HepG2 (cell line): ENCODE data around the gene ATG4D. TPM values are rescaled to one million over a fixed set of nuclear protein-coding genes. Genes with fewer than 3 reads are reported as not detected.

Experiments used
- DMAP1 ChIP-seq: IDR thresholded peaks from 2 replicates; pipeline ENCODE4 v1.6.1; 2016
- IKZF1 ChIP-seq: fragments of 450-650 bp; IDR thresholded peaks from 2 replicates; pipeline ENCODE4 v1.7.1; 2016
- KMT2B ChIP-seq: IDR thresholded peaks from 2 replicates; pipeline ENCODE4 v1.6.1; 2016; ENCODE audit warnings: missing genetic modification reagents, missing compliant biosample characterization
- RARA ChIP-seq: IDR thresholded peaks from 2 replicates; pipeline ENCODE4 v1.6.1; 2016; ENCODE audit warnings: missing genetic modification reagents, missing compliant biosample characterization
- REPIN1 ChIP-seq: sonication (generic); formaldehyde crosslinking; IDR thresholded peaks from 2 replicates; pipeline ENCODE4 v1.8.0; 2022; ENCODE audit warnings: missing genetic modification reagents, low read depth, mild to moderate bottlenecking, borderline replicate concordance
- SMARCC2 ChIP-seq: fragments of 450-650 bp; IDR thresholded peaks from 2 replicates; pipeline ENCODE4 v1.6.1; 2017; ENCODE audit warnings: antibody characterized with exemption, mild to moderate bottlenecking
- ZBTB42 ChIP-seq: sonication (generic); formaldehyde crosslinking; IDR thresholded peaks from 2 replicates; pipeline ENCODE4 v1.5.0; 2020; ENCODE audit warnings: mild to moderate bottlenecking, missing genetic modification reagents
- ZNF136 ChIP-seq: sonication (generic); formaldehyde crosslinking; IDR thresholded peaks from 2 replicates; pipeline ENCODE4 v1.8.1; 2022; ENCODE audit warnings: low read depth, mild to moderate bottlenecking, moderate library complexity, missing genetic modification reagents
- ZNF205 ChIP-seq: IDR thresholded peaks from 2 replicates; pipeline ENCODE4 v1.6.1; 2018; ENCODE audit warnings: missing biosample characterization, missing genetic modification reagents
- ZNF253 ChIP-seq: sonication (generic); formaldehyde crosslinking; IDR thresholded peaks from 2 replicates; pipeline ENCODE4 v1.8.0; 2022; ENCODE audit warnings: mild to moderate bottlenecking, missing genetic modification reagents, borderline replicate concordance
- ZNF33B ChIP-seq: sonication (generic); formaldehyde crosslinking; IDR thresholded peaks from 2 replicates; pipeline ENCODE4 v1.5.1; 2020; ENCODE audit warnings: mild to moderate bottlenecking, missing genetic modification reagents
- ZNF496 ChIP-seq: sonication (generic); formaldehyde crosslinking; IDR thresholded peaks from 2 replicates; pipeline ENCODE4 v1.8.1; 2023; ENCODE audit warnings: mild to moderate bottlenecking, moderate library complexity, missing genetic modification reagents; ENCODE audit not compliant: insufficient replicate concordance
- ZNF530 ChIP-seq: sonication (generic); formaldehyde crosslinking; IDR thresholded peaks from 2 replicates; pipeline ENCODE4 v1.5.0; 2020; ENCODE audit warnings: low read depth, mild to moderate bottlenecking, missing genetic modification reagents
- ZNF550 ChIP-seq: sonication (generic); formaldehyde crosslinking; IDR thresholded peaks from 2 replicates; pipeline ENCODE4 v1.4.0; 2020; ENCODE audit warnings: mild to moderate bottlenecking, missing genetic modification reagents, borderline replicate concordance
- ZNF672 ChIP-seq: sonication (generic); formaldehyde crosslinking; IDR thresholded peaks from 2 replicates; pipeline ENCODE4 v1.8.1; 2022; ENCODE audit warnings: missing genetic modification reagents
- ZNF737 ChIP-seq: sonication (generic); formaldehyde crosslinking; IDR thresholded peaks from 2 replicates; pipeline ENCODE4 v1.5.0; 2020; ENCODE audit warnings: missing genetic modification reagents, mild to moderate bottlenecking, borderline replicate concordance
- polyA plus RNA-seq, 8 experiments: library from polyadenylated mRNA; depleted of rRNA in 3 of 8; stranded (reverse) in 7 of 8; unstranded in 1 of 8; fragments of >200 nt; fragmentation: Illumina TruSeq in 4 of 8; extraction: Trizol in 4 of 8; gene quantifications; 2 replicates each; pipeline versions ENCODE4 v1.2.1 to v1.2.3, GENCODE V29; 2011 to 2016; ENCODE audit warnings: low read depth in 4 of 8, missing spikeins in 1 of 8, mixed read lengths in 1 of 8; ENCODE audit not compliant: insufficient read depth in 1 of 8
- total RNA-seq, 5 experiments: library from RNA; depleted of rRNA; stranded (reverse); fragments of >200 nt; fragmentation: Illumina TruSeq; extraction: Trizol; gene quantifications; 2 replicates each; pipeline ENCODE4 v1.2.3, GENCODE V29; 2016; ENCODE audit warnings: low read depth in 1 of 5
- TF ChIP-seq, protein P1 (sequence below): sonication (generic); formaldehyde crosslinking; IDR thresholded peaks from 2 replicates; pipeline ENCODE4 v1.4.0; 2020; ENCODE audit warnings: missing genetic modification reagents, low read depth, mild to moderate bottlenecking, borderline replicate concordance
- TF ChIP-seq, protein P2 (sequence below): sonication (generic); formaldehyde crosslinking; IDR thresholded peaks from 2 replicates; pipeline ENCODE4 v1.4.0; 2020; ENCODE audit warnings: missing genetic modification reagents
- TF ChIP-seq, protein P3 (sequence below): sonication (generic); formaldehyde crosslinking; IDR thresholded peaks from 2 replicates; pipeline ENCODE4 v1.5.1; 2020; ENCODE audit warnings: missing genetic modification reagents, mild to moderate bottlenecking, borderline replicate concordance
- TF ChIP-seq, protein P4 (sequence below), 2 experiments: sonication (generic) in 1 of 2; formaldehyde crosslinking in 1 of 2; IDR thresholded peaks; 2 replicates each; pipeline versions ENCODE4 v1.4.0 to v1.6.1; 2016 to 2020; ENCODE audit warnings: borderline replicate concordance in 1 of 2, low read depth in 1 of 2, mild to moderate bottlenecking in 1 of 2, missing genetic modification reagents in 1 of 2
- TF ChIP-seq, protein P5 (sequence below): IDR thresholded peaks from 2 replicates; pipeline ENCODE4 v1.6.1; 2016; ENCODE audit warnings: missing compliant biosample characterization, missing genetic modification reagents, borderline replicate concordance

The ATG4D gene
- total and polyA plus RNA-seq, 2 of the 13 experiments (the other 11 are each of a cell fraction or from before 2014, with no cell fraction given), result 17.8 to 19.0 TPM

DNA sequence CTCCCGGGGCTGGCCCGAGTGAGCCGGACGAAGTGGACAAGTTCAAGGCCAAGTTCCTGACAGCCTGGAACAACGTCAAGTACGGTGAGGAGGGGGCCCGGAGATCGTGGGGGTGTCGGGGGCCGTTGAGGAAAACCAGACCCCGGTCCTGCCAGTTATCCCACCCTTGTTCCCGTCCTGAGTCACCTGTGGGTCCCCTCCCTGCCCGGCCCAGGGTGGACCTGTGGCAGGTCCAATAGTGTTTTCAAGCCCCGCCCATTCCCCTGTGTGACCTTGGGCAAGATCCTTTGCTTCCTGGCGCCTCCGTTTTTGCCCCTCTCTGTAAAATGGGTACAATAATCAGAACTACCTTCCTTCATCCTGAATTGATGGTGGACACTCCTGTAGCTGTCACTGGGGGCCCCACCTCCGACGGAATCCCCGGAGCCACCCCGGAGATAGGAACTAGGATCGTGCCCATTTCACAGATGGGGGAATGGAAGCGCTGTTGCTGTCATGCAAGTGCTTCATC is 593 bp downstream of the ATG4D start (continued):
- TF ChIP-seq, protein P1, sequence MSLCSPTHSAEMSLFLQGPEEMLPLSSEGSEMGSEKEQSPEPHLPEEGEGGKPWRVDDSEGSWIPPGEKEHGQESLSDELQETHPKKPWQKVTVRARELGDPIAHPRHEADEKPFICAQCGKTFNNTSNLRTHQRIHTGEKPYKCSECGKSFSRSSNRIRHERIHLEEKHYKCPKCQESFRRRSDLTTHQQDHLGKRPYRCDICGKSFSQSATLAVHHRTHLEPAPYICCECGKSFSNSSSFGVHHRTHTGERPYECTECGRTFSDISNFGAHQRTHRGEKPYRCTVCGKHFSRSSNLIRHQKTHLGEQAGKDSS (CRISPR knock-in tag), result no peak
- TF ChIP-seq ZNF33B (CRISPR knock-in tag) (no peak), REPIN1 (CRISPR knock-in tag) (0 out of 2 replicates have a peak, but pooled peaks have one; percentile 26), ZBTB42 (CRISPR knock-in tag) (no peak), ZNF672 (CRISPR knock-in tag) (no peak), DMAP1 (CRISPR knock-in tag) (no peak), ZNF550 (CRISPR knock-in tag) (no peak), ZNF530 (CRISPR knock-in tag) (no peak), IKZF1 (no peak), ZNF136 (CRISPR knock-in tag) (no peak), SMARCC2 (no peak), ZNF737 (CRISPR knock-in tag) (no peak), RARA (CRISPR knock-in tag) (peak; percentile 21; the same call in 1 of the 2 replicates), KMT2B (CRISPR knock-in tag) (no peak), ZNF253 (CRISPR knock-in tag) (no peak), ZNF496 (CRISPR knock-in tag) (no peak), ZNF205 (CRISPR knock-in tag) (no peak)
- TF ChIP-seq, protein P2, sequence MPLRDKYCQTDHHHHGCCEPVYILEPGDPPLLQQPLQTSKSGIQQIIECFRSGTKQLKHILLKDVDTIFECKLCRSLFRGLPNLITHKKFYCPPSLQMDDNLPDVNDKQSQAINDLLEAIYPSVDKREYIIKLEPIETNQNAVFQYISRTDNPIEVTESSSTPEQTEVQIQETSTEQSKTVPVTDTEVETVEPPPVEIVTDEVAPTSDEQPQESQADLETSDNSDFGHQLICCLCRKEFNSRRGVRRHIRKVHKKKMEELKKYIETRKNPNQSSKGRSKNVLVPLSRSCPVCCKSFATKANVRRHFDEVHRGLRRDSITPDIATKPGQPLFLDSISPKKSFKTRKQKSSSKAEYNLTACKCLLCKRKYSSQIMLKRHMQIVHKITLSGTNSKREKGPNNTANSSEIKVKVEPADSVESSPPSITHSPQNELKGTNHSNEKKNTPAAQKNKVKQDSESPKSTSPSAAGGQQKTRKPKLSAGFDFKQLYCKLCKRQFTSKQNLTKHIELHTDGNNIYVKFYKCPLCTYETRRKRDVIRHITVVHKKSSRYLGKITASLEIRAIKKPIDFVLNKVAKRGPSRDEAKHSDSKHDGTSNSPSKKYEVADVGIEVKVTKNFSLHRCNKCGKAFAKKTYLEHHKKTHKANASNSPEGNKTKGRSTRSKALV, result no peak
- TF ChIP-seq, protein P3, sequence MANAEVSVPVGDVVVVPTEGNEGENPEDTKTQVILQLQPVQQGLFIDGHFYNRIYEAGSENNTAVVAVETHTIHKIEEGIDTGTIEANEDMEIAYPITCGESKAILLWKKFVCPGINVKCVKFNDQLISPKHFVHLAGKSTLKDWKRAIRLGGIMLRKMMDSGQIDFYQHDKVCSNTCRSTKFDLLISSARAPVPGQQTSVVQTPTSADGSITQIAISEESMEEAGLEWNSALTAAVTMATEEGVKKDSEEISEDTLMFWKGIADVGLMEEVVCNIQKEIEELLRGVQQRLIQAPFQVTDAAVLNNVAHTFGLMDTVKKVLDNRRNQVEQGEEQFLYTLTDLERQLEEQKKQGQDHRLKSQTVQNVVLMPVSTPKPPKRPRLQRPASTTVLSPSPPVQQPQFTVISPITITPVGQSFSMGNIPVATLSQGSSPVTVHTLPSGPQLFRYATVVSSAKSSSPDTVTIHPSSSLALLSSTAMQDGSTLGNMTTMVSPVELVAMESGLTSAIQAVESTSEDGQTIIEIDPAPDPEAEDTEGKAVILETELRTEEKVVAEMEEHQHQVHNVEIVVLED, result no peak
- TF ChIP-seq, protein P4, sequence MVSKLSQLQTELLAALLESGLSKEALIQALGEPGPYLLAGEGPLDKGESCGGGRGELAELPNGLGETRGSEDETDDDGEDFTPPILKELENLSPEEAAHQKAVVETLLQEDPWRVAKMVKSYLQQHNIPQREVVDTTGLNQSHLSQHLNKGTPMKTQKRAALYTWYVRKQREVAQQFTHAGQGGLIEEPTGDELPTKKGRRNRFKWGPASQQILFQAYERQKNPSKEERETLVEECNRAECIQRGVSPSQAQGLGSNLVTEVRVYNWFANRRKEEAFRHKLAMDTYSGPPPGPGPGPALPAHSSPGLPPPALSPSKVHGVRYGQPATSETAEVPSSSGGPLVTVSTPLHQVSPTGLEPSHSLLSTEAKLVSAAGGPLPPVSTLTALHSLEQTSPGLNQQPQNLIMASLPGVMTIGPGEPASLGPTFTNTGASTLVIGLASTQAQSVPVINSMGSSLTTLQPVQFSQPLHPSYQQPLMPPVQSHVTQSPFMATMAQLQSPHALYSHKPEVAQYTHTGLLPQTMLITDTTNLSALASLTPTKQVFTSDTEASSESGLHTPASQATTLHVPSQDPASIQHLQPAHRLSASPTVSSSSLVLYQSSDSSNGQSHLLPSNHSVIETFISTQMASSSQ (IDR thresholded peaks at IDR 0.05; ENCODE audit: low read depth), result no peak
- TF ChIP-seq, protein P4 (CRISPR knock-in tag; IDR thresholded peaks at IDR 0.05; ENCODE audit: borderline replicate concordance), result no peak
- TF ChIP-seq, protein P5, sequence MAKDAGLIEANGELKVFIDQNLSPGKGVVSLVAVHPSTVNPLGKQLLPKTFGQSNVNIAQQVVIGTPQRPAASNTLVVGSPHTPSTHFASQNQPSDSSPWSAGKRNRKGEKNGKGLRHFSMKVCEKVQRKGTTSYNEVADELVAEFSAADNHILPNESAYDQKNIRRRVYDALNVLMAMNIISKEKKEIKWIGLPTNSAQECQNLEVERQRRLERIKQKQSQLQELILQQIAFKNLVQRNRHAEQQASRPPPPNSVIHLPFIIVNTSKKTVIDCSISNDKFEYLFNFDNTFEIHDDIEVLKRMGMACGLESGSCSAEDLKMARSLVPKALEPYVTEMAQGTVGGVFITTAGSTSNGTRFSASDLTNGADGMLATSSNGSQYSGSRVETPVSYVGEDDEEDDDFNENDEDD, result no peak
